Measurements from ENCODE around the gene ZDHHC13. TPM values are rescaled to one million over a fixed set of nuclear protein-coding genes. Genes with fewer than 3 reads are reported as not detected.

The ZDHHC13 gene
- total and polyA plus RNA-seq, 2 of the 4 experiments (the other 2 are of a cell fraction): 7.2 to 15.1 TPM

GRCh38 chr11:19183646-19184045 is 66.7 kb downstream of the ZDHHC13 start:
- H3K9me3 ChIP-seq (ENCODE audit: control insufficient read depth, insufficient read depth, low read length): no peaks in the 10 kb centered on the region
- no peak overlapping the region for H3K23ac ChIP-seq (ENCODE audit: low read depth, low read length)
- dilution Hi-C loops (cut with HindIII; ENCODE audit: low sequenced_read_pairs, unreplicated experiment) (no loop called here), intact Hi-C loops (cut with micrococcal nuclease) (no loop called here), in situ Hi-C loops (cut with MboI; ENCODE audit: low sequenced_read_pairs) (no loop called here)
- H2BK120ac ChIP-seq (ENCODE audit: low read depth, low read length): no peak overlapping the region
- no peak overlapping the region for H3K27ac ChIP-seq (ENCODE audit: insufficient read depth, low read length)
- no TSS peak for BruUV-seq (replicated peaks)
- no peak overlapping the region for H3K14ac ChIP-seq (replicated peaks; ENCODE audit: low read depth, low read length)
- no peak overlapping the region for H2BK5ac ChIP-seq (ENCODE audit: low read depth, low read length, poor library complexity, severe bottlenecking)
- no peak overlapping the region for H3K56ac ChIP-seq (ENCODE audit: extremely low read depth, insufficient read depth, low read length)
- H3K4me2 ChIP-seq (ENCODE audit: low read depth, low read length): no peak overlapping the region
- H2BK20ac ChIP-seq (ENCODE audit: low read depth, low read length): no peak overlapping the region
- no peak overlapping the region for H2AFZ ChIP-seq (replicated peaks; ENCODE audit: low read length, poor library complexity)
- H3K27me3 ChIP-seq (ENCODE audit: control insufficient read depth, insufficient read depth, low read length): no peaks in the 10 kb centered on the region
- H3K4me3 ChIP-seq (ENCODE audit: insufficient read depth, low read depth, low read length): no peak overlapping the region
- H3K18ac ChIP-seq (ENCODE audit: low read depth, low read length): no peak overlapping the region
- H2AK5ac ChIP-seq (ENCODE audit: low read depth, low read length): no peak overlapping the region
- H3K4me1 ChIP-seq (ENCODE audit: control insufficient read depth, insufficient read depth, low read length): no peaks in the 10 kb centered on the region
- POLR2A ChIA-PET (ENCODE audit: unreplicated experiment): no interaction called here
- CTCF ChIA-PET: no interaction called here
- H3K4ac ChIP-seq (ENCODE audit: low read depth, low read length): no peak overlapping the region
- no peak overlapping the region for H4K5ac ChIP-seq (ENCODE audit: low read depth, low read length)
- H4K8ac ChIP-seq (ENCODE audit: low read depth in 2 of 2, low read length in 2 of 2): no peak overlapping the region
- no CpG with 5 or more reads among the region's 7 CpGs for WGBS, 2 experiments (ENCODE audit: extremely low coverage in 2 of 2, insufficient read length in 1 of 2)
- no peak overlapping the region for H2BK15ac ChIP-seq (ENCODE audit: low read depth, low read length)
- TF ChIP-seq RAD21 (IDR thresholded peaks at IDR 0.05; ENCODE audit: low read length) (no peak), POLR2A (IDR thresholded peaks at IDR 0.05; ENCODE audit: low read depth, low read length) (no peak), NFE2L2 (IDR thresholded peaks at IDR 0.05; ENCODE audit: low read depth, low read length) (no peak), MAFK (IDR thresholded peaks at IDR 0.05; ENCODE audit: low read depth, low read length) (no peak), RCOR1 (IDR thresholded peaks at IDR 0.05; ENCODE audit: insufficient replicate concordance, low read length) (no peak), MXI1 (IDR thresholded peaks at IDR 0.05; ENCODE audit: borderline replicate concordance, low read depth, low read length) (no peak), ELK1 (IDR thresholded peaks at IDR 0.05; ENCODE audit: borderline replicate concordance, low read depth, low read length) (no peak), CHD1 (IDR thresholded peaks at IDR 0.05; ENCODE audit: low read depth, low read length) (no peak), CEBPB (IDR thresholded peaks at IDR 0.05; ENCODE audit: low read depth, low read length) (no peak), CTCF (conservative IDR thresholded peaks at IDR 0.05; ENCODE audit: low read depth, low read length) (no peak), MAZ (IDR thresholded peaks at IDR 0.05; ENCODE audit: borderline replicate concordance, low read depth, low read length) (no peak), RFX5 (IDR thresholded peaks at IDR 0.05; ENCODE audit: low read depth, low read length) (no peak), BHLHE40 (IDR thresholded peaks at IDR 0.05; ENCODE audit: low read depth, low read length) (no peak)
- 0 out of 2 replicates have a peak, but pooled peaks cover 3% of the 10 kb centered on the region for H3K9me1 ChIP-seq (ENCODE audit: insufficient read depth, low read length)
- DNase-seq (no peak), ATAC-seq (ENCODE audit: low read depth) (no peak)
- no peaks in the 10 kb centered on the region for H3K79me1 ChIP-seq (ENCODE audit: low read depth in 1 of 2, low read length in 2 of 2)
- H3K36me3 ChIP-seq (ENCODE audit: control insufficient read depth, insufficient read depth, low read length): no peaks in the 10 kb centered on the region
- no peaks in the 10 kb centered on the region for H4K20me1 ChIP-seq (ENCODE audit: insufficient read depth, low read length)
- no peak overlapping the region for H4K91ac ChIP-seq (ENCODE audit: insufficient read depth, low read depth, low read length)
- no peak overlapping the region for H2AK9ac ChIP-seq (replicated peaks; ENCODE audit: low read depth, low read length, poor library complexity)
- H3K9ac ChIP-seq (ENCODE audit: low read depth, low read length): no peak overlapping the region
